ENCODE results near the gene JAZF1.

GRCh38 chr7:27842851-27843250 is 337.7 kb downstream of the JAZF1 start:
- no peak for TF ChIP-seq EZH2 (IDR thresholded peaks at IDR 0.05; ENCODE audit: borderline replicate concordance, low read length)
- TF ChIP-seq, protein P1, sequence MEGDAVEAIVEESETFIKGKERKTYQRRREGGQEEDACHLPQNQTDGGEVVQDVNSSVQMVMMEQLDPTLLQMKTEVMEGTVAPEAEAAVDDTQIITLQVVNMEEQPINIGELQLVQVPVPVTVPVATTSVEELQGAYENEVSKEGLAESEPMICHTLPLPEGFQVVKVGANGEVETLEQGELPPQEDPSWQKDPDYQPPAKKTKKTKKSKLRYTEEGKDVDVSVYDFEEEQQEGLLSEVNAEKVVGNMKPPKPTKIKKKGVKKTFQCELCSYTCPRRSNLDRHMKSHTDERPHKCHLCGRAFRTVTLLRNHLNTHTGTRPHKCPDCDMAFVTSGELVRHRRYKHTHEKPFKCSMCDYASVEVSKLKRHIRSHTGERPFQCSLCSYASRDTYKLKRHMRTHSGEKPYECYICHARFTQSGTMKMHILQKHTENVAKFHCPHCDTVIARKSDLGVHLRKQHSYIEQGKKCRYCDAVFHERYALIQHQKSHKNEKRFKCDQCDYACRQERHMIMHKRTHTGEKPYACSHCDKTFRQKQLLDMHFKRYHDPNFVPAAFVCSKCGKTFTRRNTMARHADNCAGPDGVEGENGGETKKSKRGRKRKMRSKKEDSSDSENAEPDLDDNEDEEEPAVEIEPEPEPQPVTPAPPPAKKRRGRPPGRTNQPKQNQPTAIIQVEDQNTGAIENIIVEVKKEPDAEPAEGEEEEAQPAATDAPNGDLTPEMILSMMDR (IDR thresholded peaks at IDR 0.05; ENCODE audit: low read length): no peak

Data from OCI-LY1 (cell line).